ENCODE results near the gene ZNF574.
"Not testable (repeated sequence)": the region's sequence is repeated elsewhere in the genome, so short reads cannot be mapped to it uniquely, and the experiment has no call there.

Gene ZNF574

DNA sequence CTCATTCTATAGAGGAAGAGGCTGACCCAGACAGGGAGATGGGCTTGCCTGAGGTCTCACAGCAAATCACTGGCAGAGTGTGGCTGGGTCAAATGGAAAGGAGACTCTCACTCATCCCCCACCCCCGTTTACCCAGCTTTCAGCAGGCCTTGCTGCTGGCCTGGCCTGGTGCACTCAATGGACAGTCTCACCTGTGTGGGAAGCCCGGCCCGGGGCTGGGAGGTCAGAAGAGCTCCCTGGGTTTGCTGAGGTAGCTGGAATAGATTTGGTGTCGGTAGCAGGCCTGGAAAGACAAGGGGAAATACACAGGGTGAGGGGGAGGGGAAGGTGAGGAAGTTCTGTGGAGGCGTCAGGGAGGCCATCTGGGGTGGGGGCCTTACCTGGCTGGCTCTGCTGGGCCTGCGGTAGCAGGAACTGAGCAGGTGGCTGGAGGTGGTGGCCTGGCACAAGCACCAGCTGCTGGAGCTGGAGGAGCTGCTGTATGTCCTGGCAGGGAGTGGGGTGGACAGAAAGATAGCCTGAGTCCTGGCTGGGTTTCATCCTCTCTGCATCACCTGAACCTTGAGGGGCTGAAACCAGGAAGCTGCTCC is 23.5 kb downstream of the ZNF574 start:
- DNase-seq = no peak
- no peak for ATAC-seq

DNA sequence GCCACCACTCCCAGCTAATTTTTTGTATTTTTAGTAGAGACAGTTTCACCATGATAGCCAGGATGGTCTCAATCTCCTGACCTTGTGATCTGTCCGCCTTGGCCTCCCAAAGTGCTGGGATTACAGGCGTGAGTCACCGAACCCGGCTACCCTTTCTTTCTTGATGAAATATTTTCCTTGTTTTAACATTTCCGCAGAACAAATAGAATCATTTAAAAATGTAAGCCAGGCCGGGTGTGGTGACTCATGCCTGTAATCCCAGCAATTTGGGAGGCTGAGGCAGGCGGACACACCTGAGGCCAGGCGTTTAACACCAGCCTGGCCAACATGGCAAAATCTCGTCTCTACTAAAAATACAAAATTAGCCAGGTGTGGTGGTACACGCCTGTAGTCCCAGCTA is 24.3 kb downstream of the ZNF574 start:
- not testable (repeated sequence) for DNase-seq, ATAC-seq

DNA sequence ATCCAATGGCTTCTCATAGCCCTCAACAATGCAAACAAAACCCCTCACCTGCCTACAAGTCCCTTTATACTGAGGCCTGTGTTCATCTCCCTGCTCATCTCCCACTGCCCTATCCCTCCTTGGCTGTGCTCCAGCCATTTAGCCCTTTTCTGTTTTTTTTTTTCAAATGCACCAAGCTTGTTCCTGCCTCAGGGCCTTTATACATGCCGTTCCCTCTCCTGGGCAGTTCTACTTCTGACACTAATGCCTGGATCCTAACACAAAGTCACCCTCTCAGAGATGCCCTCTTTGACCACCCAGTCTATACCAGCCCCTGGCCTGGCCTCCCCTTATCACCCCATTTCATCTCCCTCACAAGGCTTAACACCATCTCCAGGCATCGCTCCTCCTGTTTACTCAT is 26.9 kb downstream of the ZNF574 start:
- DNase-seq (no peak), ATAC-seq (no peak)

GRCh38 chr19:42105368-42105767 is 29.4 kb downstream of the ZNF574 start:
- ATAC-seq = no peak

DNA sequence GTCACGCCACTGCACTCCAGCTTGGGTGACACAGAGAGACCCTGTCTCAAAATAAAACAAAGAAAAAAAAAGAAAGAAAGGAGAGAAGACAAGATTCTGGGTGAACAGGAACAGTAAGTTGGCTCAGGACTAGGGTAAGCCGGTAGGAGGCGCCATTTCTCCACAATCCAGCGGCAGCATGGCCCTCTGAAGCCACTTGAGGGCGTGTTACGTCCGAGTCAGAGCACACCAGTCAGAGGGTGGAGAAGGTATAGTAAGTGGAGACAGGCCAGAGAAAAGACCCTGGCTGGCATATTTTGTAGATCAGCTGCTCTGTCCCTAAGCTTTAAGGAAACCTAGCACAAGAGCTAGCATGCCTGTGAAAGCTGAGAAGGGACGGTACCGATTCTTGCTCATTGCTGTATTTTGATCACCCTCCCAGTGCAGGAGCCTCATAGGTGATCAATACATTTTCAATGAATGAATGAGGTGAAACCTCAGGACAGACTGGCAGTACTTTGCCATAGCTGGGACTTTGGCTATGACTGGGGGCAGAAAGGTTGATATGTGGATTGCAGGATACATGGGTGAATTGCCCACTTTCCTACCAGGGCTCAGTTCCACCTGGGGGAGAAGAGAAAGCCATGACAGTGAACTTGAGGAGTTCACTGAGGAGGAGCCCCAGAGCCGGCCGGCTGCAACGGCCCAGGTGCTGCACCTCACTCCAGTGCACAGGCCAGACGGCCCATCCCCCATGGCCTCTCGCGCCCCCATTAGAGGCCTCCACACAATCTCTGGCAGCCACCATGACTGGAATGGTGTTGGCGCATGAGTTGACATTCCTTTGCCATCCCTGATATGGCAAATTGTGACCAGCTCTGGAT is 32.8 kb downstream of the ZNF574 start:
- ATAC-seq = peak; percentile 90

More at GRCh38 chr19:42105368-42105767, 29.4 kb downstream of the ZNF574 start:
- DNase-seq = no peak

DNA sequence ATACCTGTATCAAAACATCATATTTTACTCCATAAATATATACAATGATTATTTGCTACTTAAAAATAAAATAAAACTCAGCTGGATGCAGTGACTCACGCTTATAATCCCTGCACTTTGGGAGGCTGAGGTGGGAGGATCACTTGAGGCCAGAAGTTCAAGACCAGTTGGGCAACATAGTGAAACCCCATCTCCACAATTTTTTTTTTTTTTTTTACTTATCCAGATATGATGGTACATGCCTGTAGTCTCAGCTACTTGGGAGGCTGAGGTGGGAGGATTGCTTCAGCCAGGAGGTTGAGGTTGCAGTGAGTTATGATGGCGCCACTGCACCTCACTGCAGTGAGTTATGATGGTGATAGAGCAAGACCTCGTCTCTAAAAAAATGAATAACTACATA is 33.9 kb downstream of the ZNF574 start:
- no peak for DNase-seq
- no peak for ATAC-seq

More for the DNA sequence above, 32.8 kb downstream of the ZNF574 start:
- peak; percentile 91 for DNase-seq

- ATAC-seq (no peak), DNase-seq (no peak)
Measured at GRCh38 chr19:42110658-42111057, 34.7 kb downstream of the ZNF574 start.

DNA sequence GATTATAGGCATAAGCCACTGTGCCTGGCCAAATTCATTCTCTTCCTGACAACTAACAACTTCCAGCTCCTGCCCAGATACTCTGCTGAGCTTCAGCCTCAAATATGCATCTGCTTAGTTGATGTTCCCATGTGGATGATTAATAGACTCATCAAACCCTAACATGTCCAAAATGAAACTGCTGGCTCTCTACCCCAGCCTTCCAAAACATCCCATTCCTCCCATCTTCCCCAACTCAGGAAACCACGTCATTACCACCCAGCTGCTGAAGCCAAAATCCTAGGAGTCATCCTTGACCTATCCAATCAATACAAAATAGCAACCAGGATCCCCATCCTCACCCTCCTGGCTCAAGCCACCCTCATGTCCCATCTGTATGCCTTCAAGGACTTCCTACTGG is 35.4 kb downstream of the ZNF574 start:
- no peak for DNase-seq
- no peak for ATAC-seq

- DNase-seq = no peak
Measured at GRCh38 chr19:42111811-42112210, 35.8 kb downstream of the ZNF574 start.

DNA sequence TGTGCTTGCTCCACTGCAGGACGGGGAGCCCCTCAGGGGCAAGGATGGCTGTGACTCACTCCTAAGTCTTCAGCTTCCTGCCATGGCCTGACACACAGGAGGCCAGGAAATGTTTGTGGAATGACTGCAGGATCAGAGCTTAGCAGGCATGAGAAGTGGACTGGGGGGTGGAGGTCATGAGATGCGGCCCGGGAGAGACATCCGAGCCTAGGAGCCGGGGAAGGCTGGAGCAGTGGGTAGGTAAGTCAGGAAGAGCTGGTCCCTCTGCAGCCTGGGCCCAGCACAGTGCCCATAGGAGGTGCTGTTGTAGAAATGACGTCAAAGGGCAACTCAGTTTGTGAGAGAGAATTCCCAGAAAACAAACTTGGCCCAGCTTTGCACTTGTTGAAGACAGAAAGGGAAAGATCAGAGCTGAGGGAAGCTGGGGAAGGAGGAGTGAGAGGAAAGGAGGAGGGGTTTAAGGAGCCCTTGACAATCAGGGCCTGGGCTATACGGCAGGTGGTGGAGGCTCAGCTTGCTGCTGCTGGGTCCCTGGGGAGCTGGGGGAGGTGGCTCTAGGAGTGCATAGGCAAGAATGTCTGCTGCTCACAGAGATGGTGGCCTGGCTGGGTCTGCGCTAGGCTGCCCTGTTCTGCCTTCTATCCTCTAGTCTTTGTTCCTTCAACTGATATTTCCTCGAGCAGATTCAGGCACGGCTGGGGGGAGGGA is 37.8 kb downstream of the ZNF574 start:
- ATAC-seq = peak; percentile 48
- peak; percentile 24 for DNase-seq

More at GRCh38 chr19:42111811-42112210, 35.8 kb downstream of the ZNF574 start:
- ATAC-seq = no peak

GRCh38 chr19:42114412-42114811 is 38.4 kb downstream of the ZNF574 start:
- no peak for DNase-seq
- no peak for ATAC-seq

DNA sequence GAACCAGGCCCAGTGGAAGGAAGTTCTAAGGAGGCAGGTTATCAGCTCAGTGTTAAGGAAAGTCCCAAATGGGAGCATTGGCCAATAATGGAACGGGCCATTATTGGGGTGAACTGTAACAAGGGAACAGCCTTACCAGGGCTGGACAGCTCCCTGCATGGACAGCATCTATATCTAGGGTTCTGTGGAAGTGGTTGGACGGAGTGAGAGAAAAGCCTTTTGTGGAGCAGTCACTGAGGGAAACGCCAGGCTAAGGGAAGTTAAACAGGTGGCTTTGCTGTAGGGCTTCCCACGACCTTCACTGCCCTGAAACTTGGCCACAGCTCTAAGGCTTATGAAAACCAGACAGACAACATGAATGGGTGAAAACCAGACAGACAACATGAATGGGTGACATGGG is 39.3 kb downstream of the ZNF574 start:
- no peak for ATAC-seq
- DNase-seq = no peak

- ATAC-seq (no peak), DNase-seq (no peak)
Measured at GRCh38 chr19:42115705-42116104, 39.7 kb downstream of the ZNF574 start.

GRCh38 chr19:42116308-42117075 is 40.5 kb downstream of the ZNF574 start:
- ATAC-seq = no peak
- DNase-seq = no peak

- DNase-seq (no peak), ATAC-seq (no peak)
Measured at GRCh38 chr19:42117076-42117475, 41.1 kb downstream of the ZNF574 start.

DNA sequence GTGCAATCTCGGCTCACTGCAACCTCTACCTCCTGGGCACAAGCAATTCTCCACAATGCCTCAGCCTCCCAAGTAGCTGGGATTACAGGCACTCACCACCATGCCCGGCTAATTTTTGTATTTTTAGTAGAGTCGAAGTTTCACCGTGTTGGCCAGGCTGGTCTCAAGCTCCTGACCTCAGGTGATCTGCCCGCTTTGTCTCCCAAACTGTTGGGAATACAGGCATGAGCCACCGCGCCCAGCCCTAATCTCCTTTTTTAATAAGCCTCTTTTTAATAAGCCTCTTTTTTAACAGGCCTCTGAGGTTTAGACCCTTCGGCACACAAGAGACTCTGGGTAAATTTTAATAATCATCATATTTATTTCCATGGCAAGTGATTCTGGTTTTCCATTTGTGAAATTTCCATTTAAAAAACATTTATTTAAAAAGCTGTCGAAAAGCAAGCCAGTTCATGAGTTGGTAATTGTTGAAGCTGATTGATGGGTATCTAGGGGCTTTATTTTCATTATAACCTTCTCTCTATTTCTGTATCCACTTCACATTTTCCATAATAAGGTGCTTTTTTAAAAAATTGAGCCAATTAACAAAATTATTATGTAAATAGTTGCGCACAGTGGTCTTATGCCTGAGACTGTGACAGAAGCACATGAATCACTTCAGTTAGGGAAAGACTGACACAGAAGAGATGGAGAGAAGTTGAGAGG is 44.5 kb downstream of the ZNF574 start:
- peak; percentile 12 for ATAC-seq
- DNase-seq = no peak

DNA sequence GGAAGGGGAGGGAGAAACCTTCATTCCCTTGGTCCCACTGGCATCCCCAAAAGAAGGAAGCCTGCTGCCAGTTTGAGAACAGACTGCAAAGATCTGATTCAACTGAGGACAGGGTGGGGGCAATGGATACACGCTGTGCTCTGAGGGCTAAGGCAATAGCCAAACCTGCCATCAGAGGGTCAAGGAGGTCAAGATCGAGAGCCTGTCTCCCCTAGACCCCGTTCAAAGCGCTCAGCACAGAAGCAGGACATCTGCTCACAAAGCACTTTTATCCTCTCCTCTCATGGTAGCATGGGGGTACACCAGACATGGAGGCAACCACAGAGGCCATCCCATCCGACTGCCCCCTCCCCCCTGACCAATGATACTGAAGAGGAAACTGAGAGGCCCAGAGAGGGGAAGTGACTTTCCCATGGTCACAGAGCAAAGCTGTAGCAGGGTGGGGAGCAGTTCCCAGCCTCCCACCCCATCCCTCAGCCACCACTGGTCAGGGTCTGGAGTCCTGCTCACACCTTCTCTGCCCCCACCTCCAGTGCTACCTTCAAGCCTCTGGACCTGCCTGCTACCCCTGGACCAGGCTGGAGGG is 45.2 kb downstream of the ZNF574 start:
- DNase-seq = peak; percentile 52
- no peak for ATAC-seq

- ATAC-seq (peak; percentile 73), DNase-seq (peak; percentile 91)
Measured at GRCh38 chr19:42121656-42122069, 45.7 kb downstream of the ZNF574 start.

DNA sequence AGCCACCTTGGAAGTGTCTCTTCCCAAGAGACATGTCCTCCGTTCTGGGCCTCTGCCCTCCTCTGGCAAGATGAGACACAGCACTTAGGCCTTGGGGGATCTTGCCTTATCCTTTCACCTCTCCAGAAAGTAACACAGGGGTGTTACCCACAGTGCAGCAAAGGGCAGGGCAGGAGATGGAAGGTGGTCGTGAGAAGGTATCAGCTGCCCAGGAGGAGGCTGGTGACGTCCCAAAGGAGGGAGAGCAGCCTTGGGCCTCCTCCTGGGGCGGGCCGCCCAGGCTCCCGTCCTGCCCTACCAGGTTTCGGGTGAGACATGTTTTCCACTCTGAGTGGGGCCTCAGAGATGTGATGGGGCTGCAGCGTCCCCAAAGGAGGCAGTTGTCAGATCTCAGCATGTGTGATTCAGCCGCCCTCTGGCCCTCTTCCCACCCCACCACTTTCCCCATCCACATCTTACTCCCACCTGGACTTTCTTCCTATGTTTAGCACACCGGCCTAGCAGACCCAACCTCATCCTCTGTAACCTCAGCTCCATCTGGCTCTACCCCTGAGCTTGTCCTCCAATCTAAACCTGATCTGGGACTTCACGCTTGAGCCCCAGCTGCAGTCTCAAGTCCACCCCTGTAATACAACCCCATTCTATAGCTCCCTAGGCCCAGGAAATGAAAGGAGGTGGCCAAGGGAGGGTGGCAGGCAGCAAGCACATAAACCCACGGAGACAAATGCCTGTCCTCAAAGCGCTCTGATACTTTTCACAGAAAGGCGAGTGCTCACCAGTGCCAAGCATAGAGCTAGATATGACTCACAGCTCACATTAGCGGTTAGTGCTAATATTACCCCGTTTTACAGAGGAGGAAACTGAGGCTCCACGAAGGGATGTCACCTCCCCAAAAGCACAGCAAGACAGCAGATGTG is 47.0 kb downstream of the ZNF574 start:
- DNase-seq (peak; percentile 85), ATAC-seq (peak; percentile 86)

- ATAC-seq (no peak), DNase-seq (no peak)
Measured at GRCh38 chr19:42123765-42124164, 47.8 kb downstream of the ZNF574 start.

All from stimulated activated naive CD8-positive, alpha-beta T cell treated with anti-CD3 and anti-CD28 coated beads, Interleukin-15, Interleukin-2, amounts not matched to agents 100 U/mL and 50 U/mL, for 24 hours (primary cell).